Fibroblast of mammary gland (primary cell): ENCODE results near the gene GAS5.

ENCODE experiments used
- DNase-seq: peaks from one replicate; pipeline ENCODE4 v3.0.0-alpha.2; 2010; ENCODE audit warnings: low read depth
- H3K4me3 ChIP-seq: 2 replicates; pipeline ENCODE4 v1.5.1; 2011; ENCODE audit warnings: low read depth, mild to moderate bottlenecking, low read length, moderate library complexity; ENCODE audit not compliant: control insufficient read depth
- TF ChIP-seq, protein P1 (sequence below): conservative IDR thresholded peaks from 2 replicates; pipeline ENCODE4 v1.5.1; 2011; ENCODE audit warnings: low read depth, low read length, inconsistent platforms; ENCODE audit not compliant: control insufficient read depth, insufficient read depth

The GAS5 gene

DNA sequence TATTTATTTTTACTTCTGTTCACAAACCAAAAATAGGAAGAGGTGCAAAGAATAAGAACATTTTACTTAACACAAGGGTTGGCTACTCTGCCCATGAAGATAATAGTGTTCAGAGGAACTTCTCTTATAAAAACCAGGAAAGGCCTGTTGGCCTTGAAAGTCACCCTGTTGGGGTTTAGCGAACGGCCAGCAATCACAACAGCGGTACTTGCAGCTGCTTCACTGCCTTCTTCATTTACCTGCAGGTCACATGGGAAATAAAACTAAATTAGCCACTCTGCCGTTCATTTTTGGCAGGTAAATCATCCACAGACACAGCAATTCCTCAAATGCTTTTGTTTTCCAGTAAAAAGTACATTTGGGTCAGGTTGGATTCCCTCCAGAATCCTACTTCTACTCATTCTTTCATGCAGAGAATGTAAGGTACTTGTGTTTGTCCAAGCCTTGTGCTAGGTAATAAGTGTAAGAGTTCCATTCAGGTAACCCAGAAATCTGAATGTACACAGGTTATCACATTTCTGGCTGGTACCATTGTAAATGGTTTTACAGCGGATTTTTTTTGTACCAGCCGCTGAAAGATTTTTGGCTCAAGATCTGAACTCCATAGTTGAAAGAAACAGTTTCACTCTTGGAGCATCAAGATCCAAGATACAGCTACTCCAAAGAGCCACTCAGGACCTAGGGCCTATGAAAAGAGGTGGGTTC is 36.2 kb upstream of the GAS5 start:
- DNase-seq: no peak
- H3K4me3 ChIP-seq: no peak overlapping the region
- TF ChIP-seq, protein P1, sequence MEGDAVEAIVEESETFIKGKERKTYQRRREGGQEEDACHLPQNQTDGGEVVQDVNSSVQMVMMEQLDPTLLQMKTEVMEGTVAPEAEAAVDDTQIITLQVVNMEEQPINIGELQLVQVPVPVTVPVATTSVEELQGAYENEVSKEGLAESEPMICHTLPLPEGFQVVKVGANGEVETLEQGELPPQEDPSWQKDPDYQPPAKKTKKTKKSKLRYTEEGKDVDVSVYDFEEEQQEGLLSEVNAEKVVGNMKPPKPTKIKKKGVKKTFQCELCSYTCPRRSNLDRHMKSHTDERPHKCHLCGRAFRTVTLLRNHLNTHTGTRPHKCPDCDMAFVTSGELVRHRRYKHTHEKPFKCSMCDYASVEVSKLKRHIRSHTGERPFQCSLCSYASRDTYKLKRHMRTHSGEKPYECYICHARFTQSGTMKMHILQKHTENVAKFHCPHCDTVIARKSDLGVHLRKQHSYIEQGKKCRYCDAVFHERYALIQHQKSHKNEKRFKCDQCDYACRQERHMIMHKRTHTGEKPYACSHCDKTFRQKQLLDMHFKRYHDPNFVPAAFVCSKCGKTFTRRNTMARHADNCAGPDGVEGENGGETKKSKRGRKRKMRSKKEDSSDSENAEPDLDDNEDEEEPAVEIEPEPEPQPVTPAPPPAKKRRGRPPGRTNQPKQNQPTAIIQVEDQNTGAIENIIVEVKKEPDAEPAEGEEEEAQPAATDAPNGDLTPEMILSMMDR: no peak

DNA sequence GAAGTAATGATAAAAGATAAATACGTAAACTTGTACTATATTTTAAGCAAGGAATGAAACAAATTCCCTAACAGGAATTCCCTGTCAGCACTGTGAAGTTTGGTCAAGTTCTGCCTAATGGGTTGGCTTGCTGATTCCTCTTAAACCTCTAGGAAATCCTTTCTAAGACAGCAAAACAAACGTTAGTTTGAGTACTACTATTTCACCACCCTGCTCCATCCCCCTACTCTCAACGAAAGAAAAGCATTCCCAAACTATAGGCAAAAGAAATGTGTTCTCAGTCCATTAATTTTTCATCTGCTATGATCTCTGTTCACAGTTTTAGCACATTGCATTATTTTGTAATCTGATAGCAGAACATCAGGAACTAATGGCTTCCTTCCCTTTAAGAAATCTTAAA is 33.2 kb upstream of the GAS5 start:
- DNase-seq: no peak
- TF ChIP-seq, protein P1: no peak
- H3K4me3 ChIP-seq: no peak overlapping the region

DNA sequence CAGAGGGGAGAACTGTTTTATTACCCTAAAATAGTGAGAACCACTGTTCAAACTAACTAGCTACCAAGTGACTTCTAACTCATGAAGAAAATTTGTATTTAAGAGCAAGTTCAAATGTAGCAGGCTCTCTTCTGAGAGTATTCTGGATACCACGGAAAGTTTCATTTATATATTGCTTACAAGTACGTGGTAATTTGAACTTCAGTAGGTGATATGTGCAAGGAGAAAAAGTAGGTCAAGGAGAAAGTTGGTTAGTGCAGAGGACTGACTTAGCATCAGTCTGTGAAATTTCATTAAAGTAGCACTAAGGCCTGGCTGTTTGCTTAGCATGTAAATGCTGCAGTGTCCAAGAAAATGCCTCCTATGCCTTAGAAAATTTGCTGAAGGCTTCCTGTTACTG is 32.6 kb upstream of the GAS5 start:
- no peak for DNase-seq
- no peak overlapping the region for H3K4me3 ChIP-seq
- TF ChIP-seq, protein P1: no peak

DNA sequence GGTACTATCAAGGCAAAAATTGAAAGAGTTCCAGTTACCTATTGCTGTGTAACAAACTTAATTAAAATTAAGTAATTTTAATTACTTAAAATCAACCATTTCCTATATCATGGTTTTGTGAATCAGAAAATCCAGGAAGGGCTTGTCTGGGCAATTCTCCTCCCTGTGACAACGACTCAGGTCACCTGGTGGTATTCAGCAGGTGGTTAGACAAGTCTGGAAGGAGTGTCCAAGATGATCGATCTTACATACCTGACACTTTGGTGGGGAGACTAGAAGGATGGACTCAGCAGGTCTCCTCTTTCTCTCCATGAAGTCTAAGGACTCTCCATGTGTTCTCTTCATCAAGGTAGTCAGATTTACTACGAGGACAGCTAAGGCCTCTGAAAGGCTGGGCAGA is 26.4 kb upstream of the GAS5 start:
- TF ChIP-seq, protein P1: no peak
- no peak overlapping the region for H3K4me3 ChIP-seq
- DNase-seq: no peak

DNA sequence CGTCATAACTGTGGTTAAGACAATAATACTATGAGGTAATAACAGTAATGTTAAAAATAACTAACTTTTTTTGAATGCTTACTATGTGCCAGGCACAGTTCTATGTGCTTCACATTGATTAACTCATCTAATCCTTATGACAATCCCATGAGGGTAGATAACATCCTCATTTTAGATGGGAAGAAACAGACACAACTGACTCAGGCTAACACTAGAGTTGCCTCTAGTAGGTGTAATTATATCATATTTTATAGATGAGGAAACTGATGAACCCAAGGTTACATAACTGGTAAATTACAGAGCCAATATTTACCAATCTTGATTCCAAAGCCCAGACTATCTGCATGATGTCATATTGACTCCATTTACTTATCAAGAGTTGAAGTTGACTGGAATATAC is 25.8 kb upstream of the GAS5 start:
- no peak for DNase-seq
- H3K4me3 ChIP-seq: no peak overlapping the region
- TF ChIP-seq, protein P1: no peak

DNA sequence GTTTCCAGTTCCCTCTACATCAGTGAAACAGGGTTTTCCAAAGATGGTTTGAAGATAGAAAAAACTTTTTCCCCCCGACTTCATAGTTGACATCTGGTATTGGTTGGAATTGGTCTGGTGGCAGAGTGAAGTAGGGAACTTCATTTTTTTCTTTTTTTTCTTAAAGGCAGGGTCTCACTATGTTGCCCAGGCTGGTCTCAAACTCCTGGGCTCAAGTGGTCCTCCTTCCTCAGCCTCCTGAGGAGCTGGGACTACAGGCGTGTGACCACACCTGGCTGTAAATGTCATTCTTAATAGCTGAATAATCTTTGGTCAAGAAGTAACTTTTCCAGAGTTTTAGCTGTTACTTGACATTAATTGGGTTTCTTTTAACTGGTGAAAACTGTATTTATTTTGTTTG is 22.1 kb upstream of the GAS5 start:
- DNase-seq: no peak
- H3K4me3 ChIP-seq: no peak overlapping the region
- TF ChIP-seq, protein P1: no peak

DNA sequence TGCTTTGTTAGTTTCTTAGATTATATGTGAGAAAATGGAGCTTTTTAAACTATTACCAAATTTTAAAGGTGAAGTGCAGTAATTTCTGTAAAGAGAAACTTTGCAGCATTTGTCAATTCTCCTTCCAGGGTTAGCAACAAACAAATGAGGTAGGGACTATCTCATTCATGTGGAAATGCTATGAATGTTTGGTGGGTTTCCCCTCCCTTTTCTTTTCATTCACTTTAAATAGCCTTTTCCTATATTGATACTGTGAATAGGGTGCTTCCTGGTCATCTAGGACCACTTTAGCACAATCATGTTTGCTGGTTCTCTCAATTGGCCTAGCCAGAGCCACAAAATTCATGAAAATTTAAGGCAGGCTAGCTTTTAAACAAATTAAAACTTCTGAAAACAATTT is 21.0 kb upstream of the GAS5 start:
- DNase-seq: no peak
- no peak overlapping the region for H3K4me3 ChIP-seq
- TF ChIP-seq, protein P1: no peak
